Measurements from ENCODE around the gene OGA.

The OGA gene

GRCh38 chr10:101778151-101778780 lies 40.0 kb downstream of the OGA start:
- no peak for DNase-seq (ENCODE audit: low spot score)
- TF ChIP-seq CTCF (IDR thresholded peaks at IDR 0.05; ENCODE audit: extremely low read depth, missing control alignments): no peak

- TF ChIP-seq CTCF (IDR thresholded peaks at IDR 0.05; ENCODE audit: extremely low read depth, missing control alignments): no peak
- no peak for DNase-seq (ENCODE audit: low spot score)
Observed at GRCh38 chr10:101777619-101778145, 40.6 kb downstream of the OGA start.

- TF ChIP-seq CTCF (IDR thresholded peaks at IDR 0.05; ENCODE audit: extremely low read depth, missing control alignments): no peak
- no peak for DNase-seq (ENCODE audit: low spot score)
Observed at GRCh38 chr10:101776161-101776817, 42.0 kb downstream of the OGA start.

GRCh38 chr10:101775273-101776160 lies 42.7 kb downstream of the OGA start, which contains the start of gene FGF8:
FGF8 (minus strand) TSS chr10:101776114; CDS start chr10:101775900, 214 bp downstream.
- DNase-seq (ENCODE audit: low spot score): peak; percentile 49
- TF ChIP-seq CTCF (IDR thresholded peaks at IDR 0.05; ENCODE audit: extremely low read depth, missing control alignments): no peak

- no peak for TF ChIP-seq CTCF (IDR thresholded peaks at IDR 0.05; ENCODE audit: extremely low read depth, missing control alignments)
- DNase-seq (ENCODE audit: low spot score): peak; percentile 46
Observed at GRCh38 chr10:101774589-101775272, 43.5 kb downstream of the OGA start.

GRCh38 chr10:101773923-101774588 lies 44.2 kb downstream of the OGA start:
- TF ChIP-seq CTCF (IDR thresholded peaks at IDR 0.05; ENCODE audit: extremely low read depth, missing control alignments): no peak
- no peak for DNase-seq (ENCODE audit: low spot score)
